ENCODE data around the gene MCF2L. TPM values are rescaled to one million over a fixed set of nuclear protein-coding genes. Genes with fewer than 3 reads are reported as not detected.

Gene MCF2L, protein sequence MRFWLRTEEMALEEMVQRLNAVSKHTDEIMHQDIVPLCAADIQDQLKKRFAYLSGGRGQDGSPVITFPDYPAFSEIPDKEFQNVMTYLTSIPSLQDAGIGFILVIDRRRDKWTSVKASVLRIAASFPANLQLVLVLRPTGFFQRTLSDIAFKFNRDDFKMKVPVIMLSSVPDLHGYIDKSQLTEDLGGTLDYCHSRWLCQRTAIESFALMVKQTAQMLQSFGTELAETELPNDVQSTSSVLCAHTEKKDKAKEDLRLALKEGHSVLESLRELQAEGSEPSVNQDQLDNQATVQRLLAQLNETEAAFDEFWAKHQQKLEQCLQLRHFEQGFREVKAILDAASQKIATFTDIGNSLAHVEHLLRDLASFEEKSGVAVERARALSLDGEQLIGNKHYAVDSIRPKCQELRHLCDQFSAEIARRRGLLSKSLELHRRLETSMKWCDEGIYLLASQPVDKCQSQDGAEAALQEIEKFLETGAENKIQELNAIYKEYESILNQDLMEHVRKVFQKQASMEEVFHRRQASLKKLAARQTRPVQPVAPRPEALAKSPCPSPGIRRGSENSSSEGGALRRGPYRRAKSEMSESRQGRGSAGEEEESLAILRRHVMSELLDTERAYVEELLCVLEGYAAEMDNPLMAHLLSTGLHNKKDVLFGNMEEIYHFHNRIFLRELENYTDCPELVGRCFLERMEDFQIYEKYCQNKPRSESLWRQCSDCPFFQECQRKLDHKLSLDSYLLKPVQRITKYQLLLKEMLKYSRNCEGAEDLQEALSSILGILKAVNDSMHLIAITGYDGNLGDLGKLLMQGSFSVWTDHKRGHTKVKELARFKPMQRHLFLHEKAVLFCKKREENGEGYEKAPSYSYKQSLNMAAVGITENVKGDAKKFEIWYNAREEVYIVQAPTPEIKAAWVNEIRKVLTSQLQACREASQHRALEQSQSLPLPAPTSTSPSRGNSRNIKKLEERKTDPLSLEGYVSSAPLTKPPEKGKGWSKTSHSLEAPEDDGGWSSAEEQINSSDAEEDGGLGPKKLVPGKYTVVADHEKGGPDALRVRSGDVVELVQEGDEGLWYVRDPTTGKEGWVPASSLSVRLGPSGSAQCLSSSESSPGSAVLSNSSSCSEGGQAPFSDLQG
- not detected in 2 replicates for total RNA-seq (2014; rRNA removed; shearing (Covaris generic); ENCODE audit: low replicate concordance)

DNA sequence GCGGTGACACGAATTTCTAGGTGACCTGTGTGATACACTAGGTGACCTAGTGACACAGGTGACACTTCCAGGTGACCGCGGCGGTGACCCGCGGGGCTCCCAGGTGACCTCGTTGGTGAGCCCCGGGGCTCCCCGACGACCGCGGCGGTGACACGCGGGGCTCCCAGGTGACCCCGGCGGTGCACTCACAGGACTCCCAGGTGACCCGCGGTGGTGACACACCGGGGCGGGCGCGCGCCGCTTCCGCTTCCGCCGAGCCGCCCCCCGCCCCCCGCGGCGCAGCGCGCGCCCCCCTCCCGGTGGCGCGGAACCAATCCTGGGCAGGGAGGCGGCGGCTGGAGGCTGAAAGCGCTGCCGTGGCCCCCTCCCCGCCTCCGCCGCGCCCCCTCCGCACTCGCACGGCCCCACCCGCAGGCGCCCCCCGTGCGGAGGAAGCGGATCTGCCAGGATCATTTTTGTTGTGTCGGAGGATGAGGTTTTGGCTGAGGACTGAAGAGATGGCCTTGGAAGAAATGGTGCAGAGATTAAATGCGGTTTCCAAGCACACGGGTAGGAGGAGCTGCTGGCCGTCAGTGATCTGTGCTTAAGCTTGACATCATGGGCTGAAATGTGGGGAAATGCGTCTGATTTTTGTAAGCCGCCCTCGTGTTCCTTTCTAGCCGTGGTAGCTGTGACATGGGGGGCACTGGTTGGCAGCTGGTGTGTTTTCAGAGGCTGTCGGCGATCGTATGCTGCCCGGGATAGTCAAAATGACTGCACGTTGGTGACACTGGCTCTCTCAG, at the start of gene MCF2L:
TSS of gene MCF2L (plus strand) at position 305 of the 782 bp plus-strand sequence. CDS start at position 471, 166 bp downstream.
- no peaks in the 10 kb centered on the region for H4K20me1 ChIP-seq (ENCODE audit: insufficient read depth, low read depth, low read length)
- DNase-seq: no peak
- no peaks in the 10 kb centered on the region for H3K9me3 ChIP-seq (ENCODE audit: low read length)
- no peaks in the 10 kb centered on the region for H3K79me2 ChIP-seq (ENCODE audit: low read length)
- no peak within 1 kb of the TSS for H3K27ac ChIP-seq (ENCODE audit: low read length)
- H3K27me3 ChIP-seq (ENCODE audit: low read length): no peaks in the 10 kb centered on the region
- H3K9ac ChIP-seq (ENCODE audit: low read length): no peak within 1 kb of the TSS
- H3K4me1 ChIP-seq (ENCODE audit: low read length): no peaks in the 10 kb centered on the region
- H3K36me3 ChIP-seq (ENCODE audit: insufficient read depth, low read length): no peaks in the 10 kb centered on the region
- H3K4me3 ChIP-seq (ENCODE audit: low read length): no peak within 1 kb of the TSS
- no peak within 1 kb of the TSS for H3K4me2 ChIP-seq (ENCODE audit: low read depth, low read length, poor library complexity, severe bottlenecking)
- H2AFZ ChIP-seq (ENCODE audit: low read length): no peak within 1 kb of the TSS
- no peaks in the 10 kb centered on the region for H3K9me2 ChIP-seq (replicated peaks; ENCODE audit: insufficient read depth, low read length)

DNA sequence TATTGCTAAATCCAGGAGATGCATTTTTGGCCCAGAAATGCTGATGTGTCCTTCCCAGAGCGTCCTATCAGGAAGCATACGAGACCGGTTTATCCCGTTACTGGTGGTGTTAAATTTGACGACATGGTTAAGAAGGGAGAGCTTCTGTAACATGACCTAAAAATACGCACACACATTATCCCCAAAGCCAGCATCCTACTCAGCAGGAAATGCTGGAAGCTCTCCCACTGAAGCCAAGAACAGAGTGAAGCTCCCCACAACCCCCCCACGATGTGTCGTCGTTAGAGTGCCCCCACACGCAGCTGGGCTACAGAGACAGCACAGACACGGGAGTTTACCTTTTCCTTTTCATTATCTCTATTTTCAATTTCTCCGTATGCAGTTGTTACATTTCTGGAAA, 45.1 kb upstream of the MCF2L start:
- H3K4me3 ChIP-seq (ENCODE audit: low read length): no peak overlapping the region
- H3K4me2 ChIP-seq (ENCODE audit: low read depth, low read length, poor library complexity, severe bottlenecking): no peak overlapping the region
- no peaks in the 10 kb centered on the region for H3K4me1 ChIP-seq (ENCODE audit: low read length)
- H3K9me3 ChIP-seq (ENCODE audit: low read length): no peaks in the 10 kb centered on the region
- H4K20me1 ChIP-seq (ENCODE audit: insufficient read depth, low read depth, low read length): no peaks in the 10 kb centered on the region
- H3K9ac ChIP-seq (ENCODE audit: low read length): no peak overlapping the region
- H3K9me2 ChIP-seq (replicated peaks; ENCODE audit: insufficient read depth, low read length): no peaks in the 10 kb centered on the region
- no peaks in the 10 kb centered on the region for H3K79me2 ChIP-seq (ENCODE audit: low read length)
- no peak overlapping the region for H3K27ac ChIP-seq (ENCODE audit: low read length)
- H3K36me3 ChIP-seq (ENCODE audit: insufficient read depth, low read length): no peaks in the 10 kb centered on the region
- no peak overlapping the region for H2AFZ ChIP-seq (ENCODE audit: low read length)
- DNase-seq: no peak
- no peaks in the 10 kb centered on the region for H3K27me3 ChIP-seq (ENCODE audit: low read length)

DNA sequence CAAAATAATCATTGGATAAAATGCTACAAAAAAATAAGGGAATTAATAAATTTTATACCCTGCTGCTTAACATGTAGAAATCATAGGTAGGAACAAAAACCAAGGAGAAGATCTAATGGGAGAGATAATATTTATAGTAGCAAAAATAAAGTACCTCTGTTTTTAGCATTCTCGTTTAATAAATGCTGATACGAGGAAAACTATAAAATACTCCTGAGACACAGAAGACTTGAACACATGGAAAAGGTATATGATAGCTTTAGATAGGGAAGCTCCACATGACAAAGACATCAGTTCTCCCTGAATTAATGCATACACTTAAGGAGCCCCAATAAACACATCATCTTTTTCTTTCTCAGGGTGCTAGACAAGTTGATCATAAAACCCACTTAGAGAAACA, 44.6 kb upstream of the MCF2L start:
- Histone ChIP-seq H3K9me2 (replicated peaks; ENCODE audit: insufficient read depth, low read length) (no peaks in the 10 kb centered on the region), H3K9me3 (ENCODE audit: low read length) (no peaks in the 10 kb centered on the region), H3K9ac (ENCODE audit: low read length) (no peak overlapping the region), H3K4me2 (ENCODE audit: low read depth, low read length, poor library complexity, severe bottlenecking) (no peak overlapping the region), H4K20me1 (ENCODE audit: insufficient read depth, low read depth, low read length) (no peaks in the 10 kb centered on the region), H2AFZ (ENCODE audit: low read length) (no peak overlapping the region), H3K36me3 (ENCODE audit: insufficient read depth, low read length) (no peaks in the 10 kb centered on the region), H3K27me3 (ENCODE audit: low read length) (no peaks in the 10 kb centered on the region), H3K4me1 (ENCODE audit: low read length) (no peaks in the 10 kb centered on the region), H3K79me2 (ENCODE audit: low read length) (no peaks in the 10 kb centered on the region), H3K4me3 (ENCODE audit: low read length) (no peak overlapping the region), H3K27ac (ENCODE audit: low read length) (no peak overlapping the region)
- no peak for DNase-seq

DNA sequence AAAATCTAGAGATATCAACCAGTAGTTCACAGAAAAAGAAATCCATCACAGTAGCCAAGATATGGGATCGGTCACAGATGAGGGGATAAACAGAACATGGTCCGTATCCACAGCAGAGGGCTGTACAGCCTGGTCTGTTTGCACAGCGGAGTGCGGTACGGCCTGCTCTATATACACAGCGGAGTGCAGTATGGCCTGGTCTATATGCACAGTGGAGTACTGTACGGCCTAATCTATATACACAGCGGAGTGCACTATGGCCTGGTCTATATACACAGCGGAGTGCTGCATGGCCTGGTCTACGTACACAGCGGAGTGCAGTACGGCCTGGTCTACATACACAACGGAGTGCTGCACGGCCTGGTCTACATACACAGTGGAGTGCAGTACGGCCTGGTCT, 43.0 kb upstream of the MCF2L start:
- no peak for DNase-seq
- H2AFZ ChIP-seq (ENCODE audit: low read length): no peak overlapping the region
- no peak overlapping the region for H3K4me3 ChIP-seq (ENCODE audit: low read length)
- H4K20me1 ChIP-seq (ENCODE audit: insufficient read depth, low read depth, low read length): no peaks in the 10 kb centered on the region
- no peak overlapping the region for H3K4me2 ChIP-seq (ENCODE audit: low read depth, low read length, poor library complexity, severe bottlenecking)
- H3K4me1 ChIP-seq (ENCODE audit: low read length): no peaks in the 10 kb centered on the region
- H3K9me2 ChIP-seq (replicated peaks; ENCODE audit: insufficient read depth, low read length): no peaks in the 10 kb centered on the region
- no peak overlapping the region for H3K9ac ChIP-seq (ENCODE audit: low read length)
- H3K36me3 ChIP-seq (ENCODE audit: insufficient read depth, low read length): no peaks in the 10 kb centered on the region
- no peaks in the 10 kb centered on the region for H3K27me3 ChIP-seq (ENCODE audit: low read length)
- H3K27ac ChIP-seq (ENCODE audit: low read length): no peak overlapping the region
- no peaks in the 10 kb centered on the region for H3K9me3 ChIP-seq (ENCODE audit: low read length)
- H3K79me2 ChIP-seq (ENCODE audit: low read length): no peaks in the 10 kb centered on the region

DNA sequence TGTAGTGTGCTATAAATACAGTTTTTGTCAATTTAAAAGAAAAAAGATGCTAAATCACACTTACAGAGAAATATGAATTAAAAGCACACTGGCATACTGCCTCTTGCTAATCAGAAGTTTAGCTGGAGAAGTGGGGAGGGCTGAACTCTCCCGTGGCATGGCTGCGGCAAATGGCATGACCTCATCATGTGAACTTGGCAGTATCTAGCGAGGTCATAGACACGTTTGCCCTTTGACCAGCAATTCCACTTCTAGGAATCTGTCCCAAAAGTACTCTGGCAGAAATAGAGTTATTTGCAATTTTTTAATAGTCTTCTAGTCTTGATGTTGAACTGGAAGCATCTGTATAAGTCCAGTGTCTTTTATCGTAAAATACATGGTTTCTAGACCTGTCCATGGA, 42.0 kb upstream of the MCF2L start:
- Histone ChIP-seq H3K36me3 (ENCODE audit: insufficient read depth, low read length) (no peaks in the 10 kb centered on the region), H3K9me3 (ENCODE audit: low read length) (no peaks in the 10 kb centered on the region), H3K4me3 (ENCODE audit: low read length) (no peak overlapping the region), H4K20me1 (ENCODE audit: insufficient read depth, low read depth, low read length) (no peaks in the 10 kb centered on the region), H3K27me3 (ENCODE audit: low read length) (no peaks in the 10 kb centered on the region), H3K4me1 (ENCODE audit: low read length) (no peaks in the 10 kb centered on the region), H3K4me2 (ENCODE audit: low read depth, low read length, poor library complexity, severe bottlenecking) (no peak overlapping the region), H2AFZ (ENCODE audit: low read length) (no peak overlapping the region), H3K9me2 (replicated peaks; ENCODE audit: insufficient read depth, low read length) (no peaks in the 10 kb centered on the region), H3K79me2 (ENCODE audit: low read length) (no peaks in the 10 kb centered on the region), H3K9ac (ENCODE audit: low read length) (no peak overlapping the region), H3K27ac (ENCODE audit: low read length) (no peak overlapping the region)
- DNase-seq: no peak

DNA sequence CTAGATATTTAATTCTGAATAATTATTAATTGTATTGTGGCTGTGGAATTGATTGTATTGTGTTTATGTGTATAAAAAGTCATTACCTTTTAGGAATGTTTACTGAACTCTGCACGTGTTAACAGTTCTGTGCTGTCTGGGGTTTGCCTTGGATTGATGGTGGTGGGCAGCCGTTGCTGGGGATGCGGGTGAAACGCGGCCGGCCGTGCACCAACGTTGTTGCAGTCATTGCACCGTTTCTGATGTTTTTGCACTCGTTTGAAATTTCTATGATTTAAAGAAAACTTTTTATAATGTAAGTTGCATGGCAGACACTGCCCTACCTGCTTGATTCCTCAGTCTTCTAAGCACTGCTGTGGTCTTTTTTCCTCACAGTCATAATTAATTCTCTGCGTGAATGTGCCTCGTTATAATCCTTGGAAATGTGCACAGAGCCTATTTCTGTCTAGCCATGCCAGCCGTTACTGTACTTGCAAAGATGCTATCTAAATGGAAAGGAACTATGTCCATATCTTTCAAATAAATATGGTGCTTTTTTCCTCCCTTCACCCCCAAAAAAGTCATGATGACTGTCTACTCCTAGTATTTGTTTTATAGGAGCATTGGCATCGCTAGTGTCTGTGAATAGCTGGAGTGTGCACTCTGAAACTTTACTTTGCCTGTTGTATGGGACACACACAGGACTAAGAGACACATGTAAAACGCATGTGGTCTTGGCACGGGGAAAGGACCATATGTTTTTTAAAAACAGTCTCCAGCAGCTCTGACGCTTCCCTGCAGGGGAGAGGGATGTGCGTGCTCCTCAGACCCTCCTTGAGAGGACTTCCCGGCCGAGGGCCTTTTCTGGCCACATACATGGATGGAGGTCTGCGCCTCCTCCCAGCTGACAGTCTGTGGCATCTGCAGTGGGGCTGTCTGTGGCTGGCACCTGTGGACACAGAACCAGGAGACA, 40.7 kb upstream of the MCF2L start:
- H3K4me3 ChIP-seq (ENCODE audit: low read length): no peak overlapping the region
- DNase-seq: no peak
- no peak overlapping the region for H2AFZ ChIP-seq (ENCODE audit: low read length)
- no peak overlapping the region for H3K27ac ChIP-seq (ENCODE audit: low read length)
- H3K9me3 ChIP-seq (ENCODE audit: low read length): no peaks in the 10 kb centered on the region
- H4K20me1 ChIP-seq (ENCODE audit: insufficient read depth, low read depth, low read length): no peaks in the 10 kb centered on the region
- no peaks in the 10 kb centered on the region for H3K79me2 ChIP-seq (ENCODE audit: low read length)
- H3K4me1 ChIP-seq (ENCODE audit: low read length): no peaks in the 10 kb centered on the region
- H3K4me2 ChIP-seq (ENCODE audit: low read depth, low read length, poor library complexity, severe bottlenecking): no peak overlapping the region
- no peaks in the 10 kb centered on the region for H3K27me3 ChIP-seq (ENCODE audit: low read length)
- no peaks in the 10 kb centered on the region for H3K9me2 ChIP-seq (replicated peaks; ENCODE audit: insufficient read depth, low read length)
- no peaks in the 10 kb centered on the region for H3K36me3 ChIP-seq (ENCODE audit: insufficient read depth, low read length)
- H3K9ac ChIP-seq (ENCODE audit: low read length): no peak overlapping the region

Data from Karpas-422 (cell line).